ENCODE measurements around the gene GPSM3.
"Not testable (repeated sequence)": the region's sequence is repeated elsewhere in the genome, so short reads cannot be mapped to it uniquely, and the experiment has no call there.

GPSM3 gene

DNA sequence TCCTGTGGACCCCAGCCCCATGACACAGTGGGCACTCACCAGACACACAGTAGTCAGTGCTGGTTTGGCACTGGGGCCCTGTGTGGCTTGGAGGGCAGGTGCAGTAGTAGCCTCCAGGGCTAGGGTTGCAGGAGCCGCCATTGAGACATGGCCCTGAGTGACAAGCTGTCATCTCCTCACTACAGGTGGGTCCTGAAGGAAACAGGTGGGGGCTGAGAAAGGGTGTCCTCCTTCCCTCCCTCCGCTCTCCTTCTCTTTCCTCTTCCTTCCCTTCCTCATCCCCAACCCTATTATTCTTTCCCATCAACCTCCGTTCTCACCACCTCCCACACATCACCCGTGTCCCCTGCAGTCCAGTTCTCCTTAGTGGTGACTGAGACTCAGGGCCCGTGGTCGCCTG, 21.2 kb upstream of the GPSM3 start:
- no peak for DNase-seq (ENCODE audit: extremely low read depth, low read depth)
- TF ChIP-seq, protein P1, sequence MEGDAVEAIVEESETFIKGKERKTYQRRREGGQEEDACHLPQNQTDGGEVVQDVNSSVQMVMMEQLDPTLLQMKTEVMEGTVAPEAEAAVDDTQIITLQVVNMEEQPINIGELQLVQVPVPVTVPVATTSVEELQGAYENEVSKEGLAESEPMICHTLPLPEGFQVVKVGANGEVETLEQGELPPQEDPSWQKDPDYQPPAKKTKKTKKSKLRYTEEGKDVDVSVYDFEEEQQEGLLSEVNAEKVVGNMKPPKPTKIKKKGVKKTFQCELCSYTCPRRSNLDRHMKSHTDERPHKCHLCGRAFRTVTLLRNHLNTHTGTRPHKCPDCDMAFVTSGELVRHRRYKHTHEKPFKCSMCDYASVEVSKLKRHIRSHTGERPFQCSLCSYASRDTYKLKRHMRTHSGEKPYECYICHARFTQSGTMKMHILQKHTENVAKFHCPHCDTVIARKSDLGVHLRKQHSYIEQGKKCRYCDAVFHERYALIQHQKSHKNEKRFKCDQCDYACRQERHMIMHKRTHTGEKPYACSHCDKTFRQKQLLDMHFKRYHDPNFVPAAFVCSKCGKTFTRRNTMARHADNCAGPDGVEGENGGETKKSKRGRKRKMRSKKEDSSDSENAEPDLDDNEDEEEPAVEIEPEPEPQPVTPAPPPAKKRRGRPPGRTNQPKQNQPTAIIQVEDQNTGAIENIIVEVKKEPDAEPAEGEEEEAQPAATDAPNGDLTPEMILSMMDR (IDR thresholded peaks at IDR 0.05; ENCODE audit: low read depth, low read length) = no peak

DNA sequence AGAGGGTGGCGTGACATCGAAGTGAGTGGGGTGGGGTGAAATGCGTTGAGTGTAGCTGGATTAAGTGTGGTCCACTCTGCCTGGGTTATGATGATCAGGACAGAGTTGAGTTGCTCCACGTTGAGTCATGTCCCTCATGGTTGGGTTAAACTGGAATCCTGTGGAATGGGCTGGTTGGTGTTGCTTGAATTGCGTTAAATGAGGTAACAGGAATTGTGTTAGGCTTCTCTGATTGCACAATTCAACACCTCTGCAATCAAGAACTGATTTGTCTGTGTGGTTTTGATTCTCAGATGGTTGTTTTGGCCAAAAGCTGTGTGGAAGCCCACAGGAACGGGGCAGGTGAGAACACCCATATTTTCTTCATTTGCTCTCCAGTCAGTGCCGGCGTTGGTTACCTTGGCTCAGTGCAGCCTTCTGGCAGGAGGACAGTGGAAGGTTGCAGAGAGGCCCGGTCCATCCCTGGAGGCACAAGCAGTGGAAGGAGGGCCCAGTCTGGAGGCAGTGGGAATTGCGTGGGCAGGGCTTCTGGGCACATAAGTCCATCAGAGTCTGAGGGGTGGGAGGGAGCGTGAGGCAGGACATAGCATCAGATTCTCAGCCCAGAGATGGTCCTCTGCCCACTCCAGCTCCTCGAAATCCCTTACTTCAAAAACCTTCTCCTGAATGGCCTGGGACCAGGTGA, 19.8 kb upstream of the GPSM3 start:
- no peak for DNase-seq (ENCODE audit: extremely low read depth, low read depth)
- TF ChIP-seq, protein P1 (IDR thresholded peaks at IDR 0.05; ENCODE audit: low read depth, low read length) = no peak

DNA sequence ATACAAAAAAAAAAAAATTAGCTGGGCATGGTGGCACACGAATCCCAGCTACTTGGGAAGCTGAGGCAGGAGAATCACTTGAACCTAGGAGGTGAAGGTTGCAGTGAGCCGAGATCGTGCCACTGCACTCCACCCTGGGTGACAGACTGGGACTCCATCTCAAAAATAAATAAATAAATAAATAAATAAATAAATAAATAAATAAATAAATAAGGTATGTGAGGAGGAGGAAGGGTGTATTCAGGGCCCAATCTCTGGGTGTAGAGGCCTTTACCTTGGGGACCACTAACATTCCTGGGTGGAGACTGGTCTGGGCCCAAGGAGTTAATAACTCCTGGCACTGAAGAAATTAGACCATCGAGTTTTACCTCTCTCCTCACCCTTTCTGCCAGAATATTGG, 19.0 kb upstream of the GPSM3 start:
- DNase-seq (ENCODE audit: extremely low read depth, low read depth) = not testable (repeated sequence)

DNA sequence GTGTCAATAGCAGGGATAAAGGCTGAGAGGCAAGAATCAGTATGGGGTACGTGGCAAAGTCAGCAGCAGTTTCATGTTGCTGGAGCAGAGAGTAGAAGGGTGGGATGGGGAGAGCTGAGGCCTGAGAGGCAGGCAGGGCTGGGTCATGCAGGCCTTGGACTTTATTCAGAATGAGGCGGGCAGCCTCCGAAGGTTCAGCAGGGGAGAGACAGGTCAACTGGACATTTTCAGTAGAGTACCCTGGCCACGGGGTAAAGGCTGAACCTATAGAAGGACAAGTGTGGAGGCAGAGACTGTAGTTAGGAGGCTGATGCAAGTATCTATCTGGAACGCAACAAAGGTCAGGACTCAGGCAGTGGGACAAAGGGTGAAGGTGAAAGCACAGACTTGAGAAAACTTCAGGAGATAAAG, 17.8 kb upstream of the GPSM3 start:
- TF ChIP-seq, protein P1 (IDR thresholded peaks at IDR 0.05; ENCODE audit: low read depth, low read length) = no peak

DNA sequence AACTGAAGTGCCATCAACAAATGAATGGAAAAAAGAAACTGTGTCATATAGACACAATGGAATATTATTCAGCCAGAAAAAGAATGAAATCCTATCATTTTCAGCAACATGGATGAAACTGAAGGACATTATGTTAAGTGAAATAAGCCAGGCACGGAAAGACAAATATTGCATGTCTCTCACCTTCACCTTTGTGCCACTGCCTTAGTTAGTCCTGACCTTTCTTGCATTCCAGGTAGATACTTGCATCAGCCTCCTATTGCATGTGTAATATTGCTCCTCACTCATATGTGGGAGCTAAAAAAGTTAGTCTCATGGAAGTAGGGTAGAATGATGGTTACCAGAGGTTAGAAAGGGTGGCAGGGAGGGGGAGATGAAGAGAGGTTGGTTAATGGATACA, 16.6 kb upstream of the GPSM3 start:
- TF ChIP-seq, protein P1 (IDR thresholded peaks at IDR 0.05; ENCODE audit: low read depth, low read length) = no peak
- no peak for DNase-seq (ENCODE audit: extremely low read depth, low read depth)

More for the DNA sequence above, 17.8 kb upstream of the GPSM3 start:
- DNase-seq (ENCODE audit: extremely low read depth, low read depth) = no peak

DNA sequence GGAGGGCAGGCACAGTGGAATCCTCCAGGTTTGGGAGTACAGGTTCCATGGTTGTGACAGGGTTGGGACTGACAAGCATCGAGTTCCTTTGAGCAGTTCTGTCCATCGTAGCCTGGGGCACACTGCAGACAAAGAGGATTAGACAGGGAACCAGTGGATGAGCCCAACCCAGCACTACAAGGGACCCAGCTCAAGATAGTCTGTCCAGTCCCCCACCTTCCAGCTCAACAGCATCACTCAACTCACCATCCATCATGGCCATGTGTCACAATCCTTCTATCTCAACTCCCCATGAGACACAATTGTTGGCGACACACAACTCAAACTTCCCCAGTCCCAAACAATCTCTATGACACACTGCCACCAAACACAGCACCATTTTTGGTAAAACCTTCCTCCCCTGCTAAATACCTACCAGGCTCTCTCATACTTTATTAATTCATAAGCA, 11.8 kb upstream of the GPSM3 start:
- TF ChIP-seq, protein P1 (IDR thresholded peaks at IDR 0.05; ENCODE audit: low read depth, low read length) = no peak
- DNase-seq (ENCODE audit: extremely low read depth, low read depth) = no peak

DNA sequence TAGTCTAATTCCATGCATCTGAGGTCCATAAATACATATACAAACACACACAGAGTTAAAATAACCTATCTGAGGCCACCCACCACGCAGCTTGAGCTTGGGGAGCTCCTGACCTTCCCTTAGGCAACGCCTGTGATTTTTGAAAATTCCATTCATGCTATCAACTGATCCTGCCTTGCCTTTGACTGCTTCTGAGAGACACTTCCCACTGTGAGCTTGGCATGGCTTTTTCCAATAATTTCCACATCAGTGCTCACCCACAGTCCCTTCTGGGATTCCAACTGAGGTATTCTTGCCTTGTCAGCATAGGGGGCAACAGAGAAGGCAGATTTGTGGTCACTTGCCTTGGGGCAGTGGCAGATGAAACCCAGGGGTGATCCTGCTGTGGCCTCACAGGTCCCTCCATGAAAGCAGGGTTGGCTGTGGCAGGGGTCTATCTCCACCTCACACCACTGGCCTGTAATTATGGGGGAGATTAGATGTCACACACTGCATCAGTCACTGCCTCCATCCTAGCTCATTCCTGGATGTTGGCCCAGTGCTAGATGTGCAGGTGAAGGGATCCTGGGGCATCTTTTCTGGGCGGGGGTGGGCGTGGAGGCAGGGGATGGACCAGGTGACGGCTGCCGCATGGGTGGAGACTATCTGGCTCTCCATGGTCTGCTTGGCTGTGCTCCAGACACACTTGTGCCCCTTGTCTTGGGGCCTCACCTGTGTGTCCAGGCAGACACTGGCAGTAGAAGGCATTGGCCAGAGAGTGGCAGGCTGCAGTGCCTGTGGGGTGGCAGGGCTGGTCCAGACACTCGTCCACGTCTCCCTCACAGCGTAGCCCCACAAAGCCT, 11.2 kb upstream of the GPSM3 start:
- TF ChIP-seq, protein P1 (IDR thresholded peaks at IDR 0.05; ENCODE audit: low read depth, low read length) = no peak
- no peak for DNase-seq (ENCODE audit: extremely low read depth, low read depth)
